Keratinocyte (primary cell): ENCODE data around the gene CDIP1.

Experiments used
- EZH2 ChIP-seq: IDR thresholded peaks from one replicate; pipeline ENCODE4 v1.6.1; 2012; ENCODE audit warnings: inconsistent platforms, mild to moderate bottlenecking, low read length, moderate library complexity
- TF ChIP-seq, protein P1 (sequence below), 3 experiments: IDR thresholded peaks in 1 of 3; conservative IDR thresholded peaks in 1 of 3; optimal IDR thresholded peaks in 1 of 3; 2 replicates in 2 of 3; 3 replicates in 1 of 3; pipeline versions ENCODE3 to v1.5.1; 2011; ENCODE audit warnings: low read length in 3 of 3, mild to moderate bottlenecking in 3 of 3, moderate library complexity in 2 of 3, control low read depth in 1 of 3, inconsistent platforms in 1 of 3; ENCODE audit not compliant: insufficient read depth in 2 of 3; ENCODE audit errors: extremely low read depth in 1 of 3

DNA sequence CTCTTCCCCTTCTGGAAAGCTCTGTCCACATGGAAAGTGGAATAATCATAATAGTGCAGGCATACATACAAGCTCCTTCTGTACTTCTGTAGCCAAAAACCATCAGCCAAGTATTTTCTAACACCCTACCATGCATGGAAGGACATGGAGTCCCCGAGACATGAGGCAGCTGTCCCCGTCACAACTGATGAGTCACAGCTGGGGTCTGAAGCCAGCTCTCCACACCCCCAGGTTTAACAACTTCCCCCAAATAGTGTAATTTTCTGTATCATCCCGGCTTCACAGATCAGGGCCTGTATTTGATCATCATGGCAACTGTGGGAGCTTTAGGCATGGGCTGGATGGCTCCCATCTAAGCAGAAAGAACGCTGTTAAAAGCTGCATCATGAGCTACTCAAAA is 34.1 kb upstream of the CDIP1 start:
- TF ChIP-seq, protein P1, sequence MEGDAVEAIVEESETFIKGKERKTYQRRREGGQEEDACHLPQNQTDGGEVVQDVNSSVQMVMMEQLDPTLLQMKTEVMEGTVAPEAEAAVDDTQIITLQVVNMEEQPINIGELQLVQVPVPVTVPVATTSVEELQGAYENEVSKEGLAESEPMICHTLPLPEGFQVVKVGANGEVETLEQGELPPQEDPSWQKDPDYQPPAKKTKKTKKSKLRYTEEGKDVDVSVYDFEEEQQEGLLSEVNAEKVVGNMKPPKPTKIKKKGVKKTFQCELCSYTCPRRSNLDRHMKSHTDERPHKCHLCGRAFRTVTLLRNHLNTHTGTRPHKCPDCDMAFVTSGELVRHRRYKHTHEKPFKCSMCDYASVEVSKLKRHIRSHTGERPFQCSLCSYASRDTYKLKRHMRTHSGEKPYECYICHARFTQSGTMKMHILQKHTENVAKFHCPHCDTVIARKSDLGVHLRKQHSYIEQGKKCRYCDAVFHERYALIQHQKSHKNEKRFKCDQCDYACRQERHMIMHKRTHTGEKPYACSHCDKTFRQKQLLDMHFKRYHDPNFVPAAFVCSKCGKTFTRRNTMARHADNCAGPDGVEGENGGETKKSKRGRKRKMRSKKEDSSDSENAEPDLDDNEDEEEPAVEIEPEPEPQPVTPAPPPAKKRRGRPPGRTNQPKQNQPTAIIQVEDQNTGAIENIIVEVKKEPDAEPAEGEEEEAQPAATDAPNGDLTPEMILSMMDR (optimal IDR thresholded peaks at IDR 0.05 in 1 of 3, IDR thresholded peaks at IDR 0.05 in 1 of 3, conservative IDR thresholded peaks at IDR 0.05 in 1 of 3; ENCODE audit: extremely low read depth in 1 of 3, insufficient read depth in 2 of 3, low read length in 3 of 3): no peak
- TF ChIP-seq EZH2: no peak
